Measurements from ENCODE around the gene TMEM115.

TMEM115 gene

DNA sequence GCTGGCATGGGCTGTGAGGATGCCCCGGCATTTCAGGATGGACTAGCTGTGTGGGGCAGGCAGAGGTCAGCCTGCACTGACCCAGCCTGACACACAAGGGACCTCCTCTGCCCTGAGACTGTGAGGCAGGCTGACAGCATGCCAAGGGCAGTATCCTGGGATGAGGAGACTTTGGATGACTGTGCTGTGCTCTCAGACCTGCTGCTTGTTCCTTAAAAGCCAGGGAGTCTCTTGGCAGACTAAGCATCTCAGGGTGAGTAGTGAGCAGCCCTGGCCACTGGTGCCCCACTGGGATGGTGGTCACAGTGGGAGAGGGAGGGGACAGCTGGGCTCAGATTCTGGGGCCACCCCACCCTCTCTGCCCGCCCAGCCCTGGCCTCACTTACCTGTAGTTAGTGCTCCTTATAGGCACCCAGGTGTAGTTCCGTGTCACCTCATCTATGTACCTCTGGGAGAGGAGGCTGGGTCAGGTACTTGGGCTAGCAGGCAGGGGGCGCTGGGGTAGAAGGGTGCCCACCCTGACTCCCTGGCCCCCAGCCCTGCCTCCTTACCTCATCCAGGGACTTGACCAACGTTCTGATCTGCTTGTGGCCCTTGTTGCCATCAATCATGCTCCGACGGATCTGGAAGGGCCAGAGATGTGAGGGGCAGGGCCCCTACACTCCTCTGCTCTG, 16.1 kb upstream of the TMEM115 start:
- no peak for DNase-seq

DNA sequence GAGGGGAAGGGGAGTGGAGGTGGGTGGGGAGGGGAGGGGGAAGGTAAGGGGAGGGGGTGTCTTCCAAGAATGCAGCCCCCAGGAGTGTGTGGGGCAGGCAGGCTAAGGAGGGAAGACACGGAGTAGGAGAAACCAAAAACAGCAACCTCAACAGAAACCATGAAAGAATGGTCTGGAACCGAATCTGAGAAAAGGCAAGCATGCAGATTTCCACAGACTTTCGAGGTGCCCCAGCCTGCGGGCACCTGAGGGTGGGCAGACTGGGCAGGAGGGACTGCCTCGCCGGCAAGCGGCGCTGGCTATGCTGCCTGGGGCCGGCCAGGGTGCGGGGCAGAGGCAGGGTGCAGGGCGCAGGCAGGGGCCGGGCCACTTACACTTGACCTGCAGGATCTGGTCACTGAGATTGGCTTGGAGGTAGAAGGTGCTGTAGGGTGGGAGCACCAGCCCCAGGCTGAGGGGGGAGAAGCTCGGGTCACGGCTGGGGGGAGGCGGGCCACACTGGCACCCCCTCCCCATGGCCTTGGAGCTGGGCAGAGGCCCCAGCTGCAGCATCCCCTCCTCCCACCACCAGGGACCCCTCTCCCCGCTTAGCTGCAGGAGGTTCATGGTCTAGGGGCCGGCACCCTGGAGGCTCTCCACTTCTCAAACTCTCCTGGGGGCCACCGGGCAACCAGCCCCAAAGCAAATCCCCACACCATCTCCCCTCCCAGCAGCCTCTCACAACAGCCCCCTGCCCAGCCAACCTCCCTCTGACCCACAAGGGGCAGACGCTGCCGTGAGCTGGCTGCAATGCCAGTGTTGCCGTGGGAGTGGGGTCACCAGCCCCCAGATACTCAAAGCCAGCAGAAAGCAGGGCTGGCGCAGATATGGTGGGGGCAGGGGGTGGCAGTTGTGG, 15.3 kb upstream of the TMEM115 start:
- no peak for DNase-seq

DNA sequence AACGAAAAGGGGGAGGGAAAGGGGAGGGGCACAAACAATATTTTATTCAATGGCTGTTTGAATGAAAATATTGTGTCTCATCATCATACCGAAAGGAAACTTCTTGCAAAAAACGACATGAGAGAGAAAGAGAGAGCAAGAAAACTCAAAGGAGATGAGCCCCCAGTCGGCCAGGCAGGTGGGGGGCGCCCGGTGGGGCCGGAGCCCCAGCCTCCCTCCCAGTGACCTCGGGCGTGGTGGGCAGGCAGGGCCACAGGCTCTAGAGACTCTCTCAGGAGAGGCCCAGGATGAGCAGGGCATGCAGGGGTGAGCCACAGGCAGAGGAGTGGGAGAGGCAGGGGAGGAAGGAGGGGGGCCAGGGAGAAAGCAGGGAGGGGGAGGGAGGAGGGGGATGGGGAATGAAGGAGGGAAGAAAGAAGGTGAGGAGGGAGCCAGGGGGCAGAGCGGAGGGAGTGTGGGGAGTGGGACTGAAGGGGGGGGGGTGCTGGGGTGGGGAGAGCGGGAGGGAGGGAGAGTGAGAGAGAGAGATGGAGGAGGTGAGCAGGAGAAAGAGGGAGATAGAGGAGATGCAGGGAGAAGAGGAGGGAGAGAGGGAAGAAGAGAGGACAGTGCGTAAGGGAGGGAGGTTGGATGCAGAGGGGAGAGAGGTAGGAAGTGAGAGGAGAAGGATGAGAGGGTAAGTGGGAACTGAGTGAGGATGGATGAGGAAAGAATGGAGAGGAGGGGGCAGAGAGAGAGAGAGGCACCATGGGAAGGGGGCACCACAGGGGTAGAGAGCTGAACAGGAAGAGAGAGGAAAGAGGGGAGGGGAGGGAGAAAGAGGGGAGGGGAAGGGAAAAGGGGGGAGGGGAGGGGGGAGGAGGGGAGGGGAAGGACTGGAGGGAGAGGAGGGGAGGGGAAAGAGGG, 14.1 kb upstream of the TMEM115 start:
- DNase-seq = no peak

DNA sequence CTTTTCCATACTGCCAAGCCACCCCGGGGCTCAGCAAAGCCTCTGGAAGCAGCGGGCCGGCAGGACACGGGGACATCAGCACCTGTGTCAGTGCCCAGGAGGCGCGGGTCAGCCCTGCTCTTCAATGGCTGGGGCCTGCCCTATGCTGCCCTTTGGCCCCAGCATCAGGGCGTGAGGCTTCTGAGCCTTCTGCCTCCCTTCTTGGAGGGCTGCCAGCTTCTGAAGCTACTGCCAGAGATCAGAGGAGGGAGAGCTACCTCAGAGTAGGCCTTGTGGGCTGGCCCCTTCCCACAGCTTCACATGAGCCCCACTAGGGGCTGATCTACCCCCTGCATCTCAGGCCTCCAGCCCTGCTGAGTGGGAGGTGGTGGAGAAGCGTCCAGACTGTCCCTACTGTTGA, 13.0 kb upstream of the TMEM115 start:
- DNase-seq = no peak

- DNase-seq = no peak
These were observed 11.9 kb upstream of the TMEM115 start for GRCh38 chr3:50371133-50371685.

GRCh38 chr3:50370594-50370993, 11.3 kb upstream of the TMEM115 start:
- DNase-seq = no peak

GRCh38 chr3:50369012-50369670, 9.8 kb upstream of the TMEM115 start:
- DNase-seq = no peak

GRCh38 chr3:50365842-50366220, 6.5 kb upstream of the TMEM115 start:
- DNase-seq = no peak

GRCh38 chr3:50365080-50365841, 5.9 kb upstream of the TMEM115 start:
- DNase-seq = no peak

DNA sequence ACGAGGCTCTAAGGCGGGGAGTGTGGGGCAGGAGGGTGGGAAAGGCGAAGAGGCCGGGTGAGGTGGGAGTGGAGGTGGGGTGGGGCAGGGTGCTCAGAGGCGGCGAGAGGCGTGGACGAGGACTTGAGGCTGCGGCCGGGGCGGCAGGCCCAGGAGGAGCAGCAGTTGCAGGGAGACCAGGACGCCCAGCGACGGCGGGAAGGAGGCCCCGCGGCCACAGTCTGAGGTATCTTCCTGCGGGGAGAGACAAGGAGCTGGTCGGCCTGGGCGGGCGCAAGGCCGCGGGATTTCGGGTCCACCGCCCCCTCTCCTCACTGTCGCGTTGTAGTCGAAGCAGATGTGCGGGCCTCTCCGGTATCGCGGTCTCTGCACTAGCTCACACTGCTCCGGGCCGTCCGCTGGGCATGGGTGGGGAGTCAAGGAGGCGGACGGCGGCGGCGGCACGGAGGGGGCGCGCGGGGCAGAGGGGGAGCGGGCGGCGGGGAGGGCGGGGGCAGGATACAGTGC, 5.3 kb upstream of the TMEM115 start:
- DNase-seq = no peak

- DNase-seq = no peak
These were observed 414 bp upstream of the TMEM115 start for GRCh38 chr3:50359760-50360110.

- no peak for DNase-seq
These were observed 888 bp downstream of the TMEM115 start for GRCh38 chr3:50358355-50358910.

DNA sequence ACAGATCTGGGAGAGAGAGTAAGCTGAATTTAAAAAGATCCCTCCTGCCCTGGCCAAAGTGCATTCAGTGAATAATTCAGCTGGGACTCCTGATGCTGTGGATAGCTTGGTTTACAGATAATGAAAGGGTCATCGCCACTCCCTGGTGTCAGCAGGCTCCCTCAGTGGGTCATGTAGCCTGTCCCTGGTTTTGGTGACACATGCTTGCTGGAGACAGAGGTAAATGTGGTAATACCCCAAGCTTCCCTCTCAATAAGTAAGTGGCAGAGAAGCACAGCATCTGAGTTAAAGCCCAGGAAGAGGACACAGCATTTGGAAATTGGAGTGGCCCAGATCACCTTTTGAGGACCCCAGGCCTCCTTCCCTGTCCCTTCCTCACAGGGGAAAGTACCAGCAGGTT, 1.8 kb downstream of the TMEM115 start:
- no peak for DNase-seq

DNA sequence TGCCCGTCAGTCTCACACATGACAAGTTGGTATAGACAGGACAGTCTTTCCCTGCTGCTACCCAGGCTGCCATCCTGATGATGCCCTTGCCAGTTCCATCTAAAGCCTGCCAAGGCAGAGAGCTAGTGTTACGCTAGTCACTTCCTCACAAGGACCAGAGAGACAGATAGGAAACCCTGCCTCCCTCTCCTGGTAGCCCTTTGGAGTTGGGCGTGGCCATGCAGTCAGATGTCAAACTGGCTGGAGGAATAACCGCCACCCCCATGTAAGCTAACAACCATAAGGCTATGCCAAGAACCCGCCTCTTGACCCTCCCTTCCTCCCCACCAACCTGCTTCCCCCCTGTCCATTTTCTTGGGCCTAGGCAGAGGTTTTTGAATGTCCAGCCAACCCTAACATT, 2.8 kb downstream of the TMEM115 start:
- DNase-seq = no peak

DNA sequence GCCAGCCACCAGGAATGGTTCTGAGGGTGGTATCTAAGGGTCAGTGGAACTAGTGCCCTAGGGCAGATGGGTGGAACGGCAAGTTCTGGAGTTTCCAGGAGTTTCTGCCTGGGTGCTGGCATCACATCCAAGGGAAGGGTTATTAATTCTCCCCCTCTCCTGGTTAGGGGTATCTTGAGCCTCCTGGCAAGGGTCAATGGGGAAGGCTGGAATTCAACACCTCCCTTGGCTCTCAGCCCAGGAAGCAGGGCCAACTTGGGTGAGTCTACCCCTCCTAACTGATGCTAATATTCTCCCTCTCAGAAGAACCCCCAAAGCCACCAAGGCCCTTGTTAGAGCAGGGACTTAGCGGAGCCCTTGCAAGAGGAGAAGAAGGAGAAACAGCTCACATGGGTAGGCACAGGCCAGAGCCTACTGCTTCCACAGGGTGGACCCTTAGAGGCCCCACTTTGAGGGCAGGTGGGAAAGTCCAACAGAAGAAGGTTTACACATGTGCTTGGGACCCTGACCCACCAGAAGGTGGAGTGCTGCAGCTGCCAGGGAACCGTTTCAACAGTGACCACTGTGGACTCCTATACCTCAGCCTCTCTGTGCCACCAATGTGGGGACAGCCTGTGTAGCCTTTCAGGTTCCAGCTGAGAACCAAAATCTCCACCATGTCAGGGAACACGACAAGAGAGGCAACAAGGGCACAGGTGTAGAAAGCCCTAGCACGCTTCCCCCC, 3.3 kb downstream of the TMEM115 start:
- no peak for DNase-seq

DNA sequence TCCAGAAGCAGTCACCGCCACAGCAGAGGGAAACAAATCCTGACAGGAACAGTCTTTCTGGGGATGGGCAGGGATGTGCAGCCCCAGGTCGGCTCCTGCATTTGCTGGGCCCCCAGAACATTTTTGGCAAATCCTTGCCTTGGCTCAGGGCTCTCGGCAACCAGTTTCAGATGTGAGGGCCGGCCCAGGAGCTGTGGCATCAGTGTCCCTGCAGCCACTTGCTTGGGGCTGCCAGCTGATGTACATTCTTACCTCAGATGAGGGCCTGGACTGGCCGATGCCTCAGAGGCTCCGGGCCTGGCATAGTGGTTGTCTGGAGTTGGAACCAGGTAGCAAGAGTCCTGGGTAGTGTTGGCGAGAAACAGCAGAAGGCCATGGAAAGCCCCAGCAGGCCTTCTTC, 4.5 kb downstream of the TMEM115 start:
- no peak for DNase-seq

DNA sequence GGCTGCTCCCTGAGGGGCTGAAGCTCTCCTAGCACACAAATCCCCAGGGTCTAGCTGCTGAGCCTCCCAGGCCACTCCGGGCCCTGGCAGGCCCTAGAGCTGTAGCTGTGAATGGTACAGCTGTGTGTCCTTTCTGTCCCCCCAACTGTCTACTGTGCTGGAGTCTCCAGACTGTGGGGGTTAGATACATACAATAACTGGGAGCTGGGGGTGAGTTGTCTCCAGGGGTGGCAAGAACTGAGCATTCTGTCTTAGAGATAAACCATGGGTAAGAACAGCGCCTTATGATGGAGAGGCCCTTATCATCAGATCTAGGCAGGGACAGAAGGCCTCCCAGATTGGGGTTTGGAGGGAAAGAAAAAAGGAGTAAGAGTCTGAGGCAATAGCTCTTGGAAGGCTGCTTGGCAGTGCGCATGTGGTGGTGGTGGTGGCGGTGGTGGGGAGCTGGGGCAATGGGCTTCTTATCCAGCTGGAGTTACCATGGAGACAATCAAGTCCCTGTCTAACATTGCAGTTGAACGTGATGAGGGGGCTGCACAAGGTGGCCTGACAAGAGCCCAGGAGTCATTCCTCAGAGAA, 5.0 kb downstream of the TMEM115 start:
- no peak for DNase-seq

- DNase-seq = no peak
These were observed 5.9 kb downstream of the TMEM115 start for GRCh38 chr3:50353245-50354004.

DNA sequence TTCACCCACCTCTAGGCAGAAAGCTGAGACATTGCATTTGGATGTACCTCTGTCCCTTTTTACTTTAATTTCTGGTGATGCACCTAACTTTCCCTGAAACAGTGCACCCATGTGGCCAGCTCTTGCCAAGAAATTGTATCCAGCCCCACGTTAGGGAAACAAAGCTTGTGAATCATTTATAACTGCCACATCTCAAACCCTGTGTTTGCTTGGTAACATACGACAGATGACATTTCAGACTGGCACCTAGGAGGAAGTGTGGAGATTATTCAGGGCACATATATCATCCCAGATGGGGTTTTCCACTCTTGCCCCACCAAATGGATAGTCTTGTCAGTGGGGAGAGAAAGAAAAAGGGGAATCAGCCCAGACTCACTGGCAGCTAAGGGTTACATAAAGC, 6.5 kb downstream of the TMEM115 start:
- no peak for DNase-seq

Measured in cerebellar nuclear complex (tissue), 1 donor.